Measurements from ENCODE around the gene SMIM22.

Gene SMIM22

DNA sequence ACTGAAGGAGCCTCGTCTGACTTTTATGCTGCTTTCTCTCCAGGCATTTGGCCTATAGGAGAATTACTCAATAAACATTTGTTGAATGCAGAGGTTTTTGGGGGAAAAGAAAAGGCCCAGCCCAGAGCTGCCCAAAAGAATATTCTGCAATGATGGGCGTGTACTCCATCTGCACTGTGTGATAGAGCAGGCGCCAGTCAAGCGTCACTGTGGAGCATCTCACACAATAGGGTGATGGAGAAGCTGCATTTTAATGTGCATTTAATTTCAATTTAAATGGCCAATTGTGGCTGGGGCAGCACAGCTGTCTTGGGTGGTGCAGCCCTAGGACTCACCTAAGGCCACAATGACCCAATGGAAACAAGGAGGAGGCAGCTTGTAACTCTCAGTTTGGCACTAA is 31.4 kb downstream of the SMIM22 start:
- POLR2A ChIA-PET, result interaction anchor here (1.0 kb wide), 1 partner anchor 58 kb away, joined by 3 read pairs; no protein-coding TSS in a partner anchor

DNA sequence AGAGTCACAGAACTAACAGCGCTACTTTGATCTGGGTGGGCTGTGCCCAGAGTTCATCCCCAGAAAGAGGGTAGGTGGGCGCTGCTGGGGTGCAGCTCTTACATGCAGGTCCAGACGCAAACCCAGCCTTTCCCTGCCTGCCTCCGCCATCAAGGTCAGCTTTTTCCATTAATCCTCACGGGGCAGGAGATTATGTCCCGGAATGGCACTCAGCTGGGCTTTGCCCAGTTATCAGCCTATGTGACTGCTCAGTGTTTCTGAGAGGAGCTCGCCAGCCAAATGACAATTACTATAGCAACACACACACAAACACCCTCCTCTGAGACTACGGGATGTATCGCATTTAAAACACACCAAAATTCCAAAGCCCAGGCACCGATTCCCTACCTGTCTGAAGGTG is 31.8 kb downstream of the SMIM22 start:
- CTCF ChIA-PET, result no interaction called here
- TF ChIP-seq NFRKB (IDR thresholded peaks at IDR 0.05), result no peak
- POLR2A ChIA-PET, result interaction anchor here (1.0 kb wide), 1 partner anchor 58 kb away, joined by 3 read pairs; no protein-coding TSS in a partner anchor
- DNase-seq (ENCODE audit: extremely low spot score), result no peak

More for the DNA sequence above, 31.4 kb downstream of the SMIM22 start:
- CTCF ChIA-PET, result interaction anchor here (0.6 kb wide), 1 partner anchor 91 kb away, joined by 3 read pairs; no protein-coding TSS in a partner anchor
- no peak for DNase-seq (ENCODE audit: extremely low spot score)
- no peak for TF ChIP-seq FOXK2 (IDR thresholded peaks at IDR 0.05)
- TF ChIP-seq HDGF (IDR thresholded peaks at IDR 0.05; ENCODE audit: borderline replicate concordance), result no peak
- TF ChIP-seq SP1 (IDR thresholded peaks at IDR 0.05), result no peak
- no peak for TF ChIP-seq L3MBTL2 (conservative IDR thresholded peaks at IDR 0.05)
- TF ChIP-seq ARNT (IDR thresholded peaks at IDR 0.05), result no peak
- TF ChIP-seq, protein P1, sequence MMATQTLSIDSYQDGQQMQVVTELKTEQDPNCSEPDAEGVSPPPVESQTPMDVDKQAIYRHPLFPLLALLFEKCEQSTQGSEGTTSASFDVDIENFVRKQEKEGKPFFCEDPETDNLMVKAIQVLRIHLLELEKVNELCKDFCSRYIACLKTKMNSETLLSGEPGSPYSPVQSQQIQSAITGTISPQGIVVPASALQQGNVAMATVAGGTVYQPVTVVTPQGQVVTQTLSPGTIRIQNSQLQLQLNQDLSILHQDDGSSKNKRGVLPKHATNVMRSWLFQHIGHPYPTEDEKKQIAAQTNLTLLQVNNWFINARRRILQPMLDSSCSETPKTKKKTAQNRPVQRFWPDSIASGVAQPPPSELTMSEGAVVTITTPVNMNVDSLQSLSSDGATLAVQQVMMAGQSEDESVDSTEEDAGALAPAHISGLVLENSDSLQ (IDR thresholded peaks at IDR 0.05), result no peak
- no peak for TF ChIP-seq ELF4 (IDR thresholded peaks at IDR 0.05)
- no peak for TF ChIP-seq ZNF384 (IDR thresholded peaks at IDR 0.05)

DNA sequence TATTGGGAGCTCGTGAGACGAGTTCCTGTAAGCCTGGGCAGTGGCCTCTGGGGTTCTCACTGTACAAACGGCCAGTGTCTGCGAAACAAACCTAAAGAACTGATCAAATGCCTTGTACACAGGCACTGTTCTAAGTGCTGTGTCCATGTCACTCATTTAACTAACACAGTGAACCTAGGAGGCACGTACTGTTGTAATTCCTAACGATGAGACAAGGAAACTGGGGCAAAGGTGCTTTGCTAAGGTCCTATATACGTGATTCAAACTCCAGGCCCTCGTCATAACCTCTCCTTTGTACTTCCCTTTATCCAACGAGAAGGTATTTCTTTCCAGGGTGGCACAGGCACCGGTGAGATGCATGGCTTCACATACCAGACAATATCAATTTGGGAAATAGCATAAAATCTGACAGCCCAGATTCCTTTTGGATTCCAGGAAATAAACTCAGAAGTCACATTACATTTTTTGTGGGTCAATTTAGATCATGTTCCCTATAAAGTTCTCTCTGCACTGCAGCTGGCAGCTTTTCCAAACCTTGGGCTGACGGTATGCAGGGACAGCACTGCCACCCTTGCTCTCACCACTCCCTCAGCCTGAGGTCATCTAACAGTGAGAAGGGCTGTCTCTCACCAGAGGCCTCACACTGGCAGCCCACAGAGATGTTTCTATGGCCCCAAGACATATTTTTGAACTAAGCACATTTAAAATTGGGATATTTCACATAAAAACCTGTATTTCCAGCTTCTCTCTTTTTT is 33.6 kb downstream of the SMIM22 start:
- DNase-seq (ENCODE audit: extremely low spot score), result no peak
- POLR2A ChIA-PET, result no interaction called here
- CTCF ChIA-PET, result no interaction called here
- TF ChIP-seq, protein P1 (IDR thresholded peaks at IDR 0.05), result no peak
- TF ChIP-seq NFRKB (IDR thresholded peaks at IDR 0.05), result no peak
- TF ChIP-seq SUZ12 (IDR thresholded peaks at IDR 0.05), result no peak
- TF ChIP-seq FOXM1 (IDR thresholded peaks at IDR 0.05; ENCODE audit: borderline replicate concordance), result no peak
- TF ChIP-seq ARNT (IDR thresholded peaks at IDR 0.05), result no peak
- TF ChIP-seq ZNF384 (IDR thresholded peaks at IDR 0.05), result no peak
- TF ChIP-seq FOXK2 (IDR thresholded peaks at IDR 0.05), result no peak
- TF ChIP-seq SP1 (IDR thresholded peaks at IDR 0.05), result no peak
- TF ChIP-seq CTBP1 (IDR thresholded peaks at IDR 0.05; ENCODE audit: borderline replicate concordance), result no peak

DNA sequence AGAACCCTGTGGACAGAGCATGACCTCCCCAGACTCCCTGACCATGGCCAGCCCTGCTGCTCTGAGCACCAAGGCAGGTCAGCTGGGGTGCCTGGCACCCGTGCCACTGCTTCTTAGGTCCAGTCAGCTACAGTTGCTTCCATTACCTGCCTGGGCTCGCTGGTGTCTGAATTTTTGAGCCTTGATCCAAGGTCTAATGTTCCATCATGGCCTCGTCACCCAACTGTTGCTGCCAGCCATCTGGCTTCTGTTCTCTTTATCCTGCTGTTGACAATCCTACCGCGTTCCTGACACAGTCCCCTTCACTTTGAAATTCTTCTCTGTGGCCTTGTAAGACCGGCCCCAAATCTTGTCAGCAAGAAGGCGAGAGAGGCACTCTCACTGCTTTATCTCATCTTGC is 35.2 kb downstream of the SMIM22 start:
- no peak for TF ChIP-seq FOXM1 (IDR thresholded peaks at IDR 0.05; ENCODE audit: borderline replicate concordance)
- no peak for TF ChIP-seq CTBP1 (IDR thresholded peaks at IDR 0.05; ENCODE audit: borderline replicate concordance)
- ChIA-PET CTCF (no interaction called here), POLR2A (no interaction called here)
- no peak for DNase-seq (ENCODE audit: extremely low spot score)

DNA sequence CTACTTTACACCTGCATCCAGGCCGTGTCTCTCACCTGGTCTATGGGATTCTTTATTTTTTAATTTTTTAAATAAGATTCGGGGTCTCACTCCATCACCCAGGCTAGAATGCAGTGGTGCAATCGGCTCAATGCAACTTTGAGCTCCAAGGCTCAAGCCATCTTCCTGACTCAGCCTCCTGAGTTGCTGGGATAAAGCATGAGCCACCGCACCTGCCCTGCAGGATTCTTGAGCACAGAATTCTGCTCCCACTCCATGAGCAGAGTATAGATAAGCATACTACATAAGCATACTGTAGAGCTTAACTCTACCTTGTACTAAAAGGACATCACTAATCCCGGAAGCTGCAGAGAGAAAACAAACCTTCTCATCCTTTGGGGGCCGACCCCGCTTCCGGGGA is 36.4 kb downstream of the SMIM22 start:
- POLR2A ChIA-PET, result interaction anchor here (0.9 kb wide), 1 partner anchor 15 kb away, joined by 3 read pairs; no protein-coding TSS in a partner anchor
- DNase-seq (ENCODE audit: extremely low spot score), result no peak
- CTCF ChIA-PET, result no interaction called here
- no peak for TF ChIP-seq LEF1 (IDR thresholded peaks at IDR 0.05; ENCODE audit: borderline replicate concordance)
- TF ChIP-seq ELF4 (IDR thresholded peaks at IDR 0.05), result no peak
- TF ChIP-seq CTBP1 (IDR thresholded peaks at IDR 0.05; ENCODE audit: borderline replicate concordance), result no peak
- TF ChIP-seq ARNT (IDR thresholded peaks at IDR 0.05), result no peak
- TF ChIP-seq TARDBP (IDR thresholded peaks at IDR 0.05), result no peak
- TF ChIP-seq FOXA1 (IDR thresholded peaks at IDR 0.05), result no peak
- no peak for TF ChIP-seq SUZ12 (IDR thresholded peaks at IDR 0.05)
- TF ChIP-seq HDGF (IDR thresholded peaks at IDR 0.05; ENCODE audit: borderline replicate concordance), result no peak
- no peak for TF ChIP-seq BHLHE40 (IDR thresholded peaks at IDR 0.05; ENCODE audit: borderline replicate concordance)
- TF ChIP-seq L3MBTL2 (conservative IDR thresholded peaks at IDR 0.05), result no peak

DNA sequence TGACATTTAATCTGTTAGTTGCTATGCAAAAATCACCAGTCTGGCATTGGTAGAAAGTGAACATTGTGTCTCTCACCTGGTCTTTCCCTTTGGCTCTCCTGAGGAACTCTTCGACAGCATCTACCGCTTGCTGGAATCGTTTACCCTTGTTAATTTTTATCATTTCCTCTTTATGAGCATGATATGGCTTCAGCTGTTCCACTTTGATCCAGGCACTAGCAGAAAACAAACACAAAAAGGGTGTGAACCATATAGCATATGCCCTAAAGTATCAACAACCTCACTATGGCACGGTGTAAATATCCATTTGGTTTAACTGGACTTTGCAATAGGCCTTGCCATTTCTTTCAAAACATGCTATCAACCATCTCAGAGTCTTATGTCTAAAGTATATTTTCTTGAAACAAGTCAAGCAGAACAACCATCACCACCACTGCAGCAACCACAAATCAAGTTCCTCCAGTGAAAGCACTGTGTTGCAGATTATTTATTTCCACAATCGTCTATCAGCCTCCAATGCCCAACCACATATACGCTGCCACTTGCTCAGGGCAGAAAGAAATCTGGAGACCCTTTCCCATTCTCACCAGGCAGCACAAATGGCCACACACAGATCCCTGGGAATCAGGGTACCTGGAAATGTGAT is 37.7 kb downstream of the SMIM22 start:
- TF ChIP-seq HDGF (IDR thresholded peaks at IDR 0.05; ENCODE audit: borderline replicate concordance) (no peak), LEF1 (IDR thresholded peaks at IDR 0.05; ENCODE audit: borderline replicate concordance) (no peak), L3MBTL2 (conservative IDR thresholded peaks at IDR 0.05) (no peak), ELF4 (IDR thresholded peaks at IDR 0.05) (no peak)
- TF ChIP-seq, protein P1 (IDR thresholded peaks at IDR 0.05), result no peak
- no peak for DNase-seq (ENCODE audit: extremely low spot score)
- ChIA-PET CTCF (no interaction called here), POLR2A (no interaction called here)

DNA sequence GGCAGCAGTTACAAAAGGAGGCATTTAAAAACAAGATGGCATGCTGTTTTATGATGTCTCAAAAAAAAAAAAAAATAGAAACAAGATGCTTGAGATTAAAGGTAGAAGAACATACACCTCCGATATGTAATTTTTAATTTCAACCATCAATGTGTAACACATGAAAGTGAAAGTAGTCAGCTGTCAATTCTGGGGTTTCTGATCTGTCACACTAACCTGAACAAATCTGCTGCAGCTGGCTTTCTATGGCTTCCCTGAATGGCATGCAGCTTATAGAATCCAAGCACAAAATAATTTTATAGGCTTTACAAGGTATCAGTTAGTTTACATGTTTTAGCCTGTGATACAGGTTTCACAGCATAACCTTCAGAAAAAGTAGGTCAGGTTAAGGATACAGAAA is 38.4 kb downstream of the SMIM22 start:
- no peak for TF ChIP-seq NFRKB (IDR thresholded peaks at IDR 0.05)
- TF ChIP-seq, protein P1 (IDR thresholded peaks at IDR 0.05), result no peak
- DNase-seq (ENCODE audit: extremely low spot score), result no peak
- ChIA-PET CTCF (no interaction called here), POLR2A (no interaction called here)
